OCI-LY7 (cell line): Measurements from ENCODE around the gene DLX4.

Source experiments
- EZH2phosphoT487 ChIP-seq: fragments of 200-600 bp; sonication (generic); IDR thresholded peaks from 2 replicates; pipeline ENCODE4 v1.6.1; 2018; ENCODE audit warnings: low read depth, borderline replicate concordance, mild to moderate bottlenecking, mixed run types, antibody characterized with exemption, low read length, moderate library complexity, mixed read lengths
- TF ChIP-seq, protein P1 (sequence below): fragments of 200-600 bp; sonication (generic); conservative IDR thresholded peaks from 2 replicates; pipeline ENCODE4 v1.5.1; 2014; ENCODE audit warnings: mild to moderate bottlenecking, antibody characterized with exemption, low read length, moderate library complexity, mixed read lengths

DNA sequence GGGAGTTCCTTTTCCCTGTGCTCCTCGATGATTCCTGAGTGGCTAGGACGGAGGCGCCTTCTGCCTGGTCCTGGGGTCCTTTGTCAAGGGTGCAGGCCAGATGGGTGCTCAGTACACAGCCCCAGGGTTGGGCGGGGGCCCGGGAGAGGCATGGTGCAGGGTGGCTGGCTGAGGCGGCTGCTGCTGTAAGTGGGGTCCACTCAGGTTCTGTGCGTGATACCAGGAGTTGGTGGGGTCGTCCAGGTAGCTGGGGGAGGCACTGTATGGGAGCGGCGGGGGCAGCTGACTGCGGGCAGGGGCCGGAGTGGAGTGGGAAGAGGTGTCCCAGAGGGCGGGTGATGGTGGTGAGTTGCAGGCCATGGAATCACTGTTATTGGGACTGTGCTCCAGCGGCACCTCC lies 22.4 kb downstream of the DLX4 start:
- TF ChIP-seq, protein P1, sequence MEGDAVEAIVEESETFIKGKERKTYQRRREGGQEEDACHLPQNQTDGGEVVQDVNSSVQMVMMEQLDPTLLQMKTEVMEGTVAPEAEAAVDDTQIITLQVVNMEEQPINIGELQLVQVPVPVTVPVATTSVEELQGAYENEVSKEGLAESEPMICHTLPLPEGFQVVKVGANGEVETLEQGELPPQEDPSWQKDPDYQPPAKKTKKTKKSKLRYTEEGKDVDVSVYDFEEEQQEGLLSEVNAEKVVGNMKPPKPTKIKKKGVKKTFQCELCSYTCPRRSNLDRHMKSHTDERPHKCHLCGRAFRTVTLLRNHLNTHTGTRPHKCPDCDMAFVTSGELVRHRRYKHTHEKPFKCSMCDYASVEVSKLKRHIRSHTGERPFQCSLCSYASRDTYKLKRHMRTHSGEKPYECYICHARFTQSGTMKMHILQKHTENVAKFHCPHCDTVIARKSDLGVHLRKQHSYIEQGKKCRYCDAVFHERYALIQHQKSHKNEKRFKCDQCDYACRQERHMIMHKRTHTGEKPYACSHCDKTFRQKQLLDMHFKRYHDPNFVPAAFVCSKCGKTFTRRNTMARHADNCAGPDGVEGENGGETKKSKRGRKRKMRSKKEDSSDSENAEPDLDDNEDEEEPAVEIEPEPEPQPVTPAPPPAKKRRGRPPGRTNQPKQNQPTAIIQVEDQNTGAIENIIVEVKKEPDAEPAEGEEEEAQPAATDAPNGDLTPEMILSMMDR, result no peak
- no peak for TF ChIP-seq EZH2phosphoT487
